Measurements from ENCODE around the gene NFU1. TPM values are rescaled to one million over a fixed set of nuclear protein-coding genes. Genes with fewer than 3 reads are reported as not detected.

The NFU1 gene
- total and polyA plus RNA-seq, 8 donors: 36.2 to 51.6 (median 45.0) TPM

DNA sequence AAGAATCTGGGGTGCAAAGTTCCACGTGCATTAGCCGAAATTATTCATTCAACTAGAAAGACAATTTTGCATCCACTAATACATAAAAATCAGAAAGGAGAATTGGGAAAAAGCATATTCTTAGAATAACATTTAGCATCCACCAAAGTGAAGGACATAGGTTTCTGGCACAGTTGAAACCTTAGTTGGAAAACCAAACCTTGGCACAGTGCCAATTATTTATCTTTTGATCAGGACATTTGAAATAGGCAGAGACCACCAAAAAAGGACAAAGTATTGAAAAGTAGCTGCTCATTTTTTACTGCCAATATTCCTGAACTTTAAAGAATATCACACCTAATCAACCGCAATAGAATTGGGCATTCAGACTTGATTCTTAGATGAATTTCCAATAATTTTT lies 25.5 kb upstream of the NFU1 start:
- no peaks in the 10 kb centered on the region for H3K9me3 ChIP-seq
- no peak overlapping the region for H3K4me3 ChIP-seq
- no peak for ATAC-seq
- intact Hi-C loops (cut with DNase I): no loop called here
- H3K27ac ChIP-seq: no peak overlapping the region
- no peaks in the 10 kb centered on the region for H3K4me1 ChIP-seq
- TF ChIP-seq, protein P1, sequence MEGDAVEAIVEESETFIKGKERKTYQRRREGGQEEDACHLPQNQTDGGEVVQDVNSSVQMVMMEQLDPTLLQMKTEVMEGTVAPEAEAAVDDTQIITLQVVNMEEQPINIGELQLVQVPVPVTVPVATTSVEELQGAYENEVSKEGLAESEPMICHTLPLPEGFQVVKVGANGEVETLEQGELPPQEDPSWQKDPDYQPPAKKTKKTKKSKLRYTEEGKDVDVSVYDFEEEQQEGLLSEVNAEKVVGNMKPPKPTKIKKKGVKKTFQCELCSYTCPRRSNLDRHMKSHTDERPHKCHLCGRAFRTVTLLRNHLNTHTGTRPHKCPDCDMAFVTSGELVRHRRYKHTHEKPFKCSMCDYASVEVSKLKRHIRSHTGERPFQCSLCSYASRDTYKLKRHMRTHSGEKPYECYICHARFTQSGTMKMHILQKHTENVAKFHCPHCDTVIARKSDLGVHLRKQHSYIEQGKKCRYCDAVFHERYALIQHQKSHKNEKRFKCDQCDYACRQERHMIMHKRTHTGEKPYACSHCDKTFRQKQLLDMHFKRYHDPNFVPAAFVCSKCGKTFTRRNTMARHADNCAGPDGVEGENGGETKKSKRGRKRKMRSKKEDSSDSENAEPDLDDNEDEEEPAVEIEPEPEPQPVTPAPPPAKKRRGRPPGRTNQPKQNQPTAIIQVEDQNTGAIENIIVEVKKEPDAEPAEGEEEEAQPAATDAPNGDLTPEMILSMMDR (IDR thresholded peaks at IDR 0.05): no peak
- no peaks in the 10 kb centered on the region for H3K27me3 ChIP-seq
- H3K36me3 ChIP-seq: peaks cover 0 to 22% of the 10 kb centered on the region in 2 donors
- no peak for DNase-seq

DNA sequence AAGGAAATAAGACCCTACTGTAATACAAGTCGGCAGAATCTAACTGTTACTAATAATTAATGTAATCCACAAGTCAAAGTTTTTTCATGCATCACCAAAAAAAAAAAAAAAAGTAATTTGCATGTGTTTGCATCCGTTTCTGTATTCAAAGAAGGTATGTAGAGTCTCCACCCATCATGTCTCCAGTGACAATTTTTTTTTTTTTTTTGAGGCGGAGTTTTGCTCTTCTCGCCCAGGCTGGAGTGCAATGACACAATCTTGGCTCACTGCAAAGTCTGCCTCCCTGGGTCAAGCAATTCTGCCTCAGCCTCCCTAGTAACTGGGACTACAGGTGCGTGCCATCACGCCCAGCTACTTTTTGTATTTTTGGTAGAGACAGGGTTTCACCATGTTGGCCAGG lies 24.2 kb upstream of the NFU1 start:
- H3K27me3 ChIP-seq: no peaks in the 10 kb centered on the region
- intact Hi-C loops (cut with DNase I): no loop called here
- TF ChIP-seq, protein P1 (IDR thresholded peaks at IDR 0.05): no peak
- DNase-seq (no peak), ATAC-seq (no peak)
- peaks cover 0 to 19% of the 10 kb centered on the region in 2 donors for H3K36me3 ChIP-seq
- no peaks in the 10 kb centered on the region for H3K9me3 ChIP-seq
- H3K4me1 ChIP-seq: no peaks in the 10 kb centered on the region
- H3K4me3 ChIP-seq: no peak overlapping the region
- H3K27ac ChIP-seq: no peak overlapping the region

DNA sequence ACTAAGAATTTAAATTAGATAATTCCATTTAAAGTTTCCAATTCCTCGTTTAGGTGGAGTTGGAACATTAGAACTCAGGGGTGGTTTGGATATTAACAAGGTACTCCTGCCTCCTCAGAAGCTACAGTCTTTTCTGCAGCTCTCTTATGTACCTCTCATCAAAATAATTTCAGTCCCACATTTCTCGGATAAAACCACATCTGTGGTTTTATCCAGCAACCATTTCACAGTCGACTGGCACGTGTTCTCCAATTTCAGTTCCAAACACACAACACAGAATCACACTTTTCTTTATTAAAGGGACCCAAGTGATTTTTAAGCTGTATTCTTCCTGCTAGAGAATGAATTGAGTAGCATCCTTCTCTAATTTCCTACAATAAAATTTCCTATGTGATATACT lies 22.7 kb upstream of the NFU1 start:
- Histone ChIP-seq H3K36me3 (peaks cover 0 to 4% of the 10 kb centered on the region in 2 donors), H3K4me1 (no peaks in the 10 kb centered on the region), H3K9me3 (no peaks in the 10 kb centered on the region), H3K27ac (no peak overlapping the region), H3K27me3 (no peaks in the 10 kb centered on the region), H3K4me3 (no peak overlapping the region)
- intact Hi-C loops (cut with DNase I): no loop called here
- TF ChIP-seq, protein P1 (IDR thresholded peaks at IDR 0.05): no peak
- ATAC-seq: no peak
- no peak for DNase-seq

DNA sequence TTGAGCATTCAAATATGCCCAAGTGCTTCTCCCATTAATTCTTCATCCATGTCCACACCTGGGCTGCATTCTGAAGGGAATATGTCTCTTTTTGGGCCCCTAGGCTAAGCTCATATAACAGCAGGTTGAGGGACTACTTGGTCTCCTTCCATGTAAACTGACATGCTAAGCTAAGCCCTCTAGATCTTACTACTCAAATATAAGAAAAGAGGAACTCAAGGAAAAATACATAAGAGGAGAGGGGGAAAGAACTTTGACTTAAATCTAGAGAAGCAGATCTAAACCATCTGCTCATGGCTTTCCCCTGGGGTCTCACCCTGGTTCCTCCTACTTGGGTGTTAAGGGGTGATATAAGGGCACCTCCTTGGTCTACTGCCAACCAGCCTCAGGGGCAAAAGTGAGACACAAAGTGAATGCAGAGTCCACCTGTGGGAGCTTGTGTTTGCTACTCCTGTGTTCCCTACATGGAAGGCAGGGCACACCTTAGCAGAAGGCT lies 19.8 kb upstream of the NFU1 start:
- H3K4me1 ChIP-seq: peaks cover 0 to 6% of the 10 kb centered on the region in 2 donors
- TF ChIP-seq, protein P1 (IDR thresholded peaks at IDR 0.05): no peak
- peaks cover 0 to 3% of the 10 kb centered on the region in 2 donors for H3K36me3 ChIP-seq
- no peaks in the 10 kb centered on the region for H3K9me3 ChIP-seq
- H3K4me3 ChIP-seq: no peak overlapping the region
- no peak overlapping the region for H3K27ac ChIP-seq
- DNase-seq: no peak
- intact Hi-C loops (cut with DNase I): no loop called here
- no peaks in the 10 kb centered on the region for H3K27me3 ChIP-seq
- no peak for ATAC-seq

DNA sequence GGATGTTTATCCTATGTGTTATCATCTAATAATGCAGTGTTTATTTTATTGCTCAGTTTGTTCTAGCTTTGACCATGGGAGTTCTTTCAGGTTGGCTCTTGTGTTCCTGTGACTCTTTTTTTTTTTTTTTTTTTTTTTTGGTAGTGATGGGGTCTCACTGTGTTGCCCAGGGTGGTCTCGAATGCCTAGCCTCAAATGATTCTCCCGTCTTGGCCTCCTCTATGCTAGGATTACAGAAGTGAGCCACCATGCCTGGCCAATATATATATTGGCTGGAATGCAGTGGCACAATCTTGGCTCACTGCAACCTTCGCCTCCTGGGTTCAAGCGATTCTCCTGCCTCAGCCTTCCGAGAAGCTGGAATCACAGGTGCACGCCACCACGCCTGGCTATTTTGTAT lies 18.9 kb upstream of the NFU1 start:
- Histone ChIP-seq H3K36me3 (peaks cover 0 to 3% of the 10 kb centered on the region in 2 donors), H3K4me3 (no peak overlapping the region), H3K4me1 (peaks cover 0 to 6% of the 10 kb centered on the region in 2 donors), H3K9me3 (no peaks in the 10 kb centered on the region), H3K27me3 (no peaks in the 10 kb centered on the region), H3K27ac (no peak overlapping the region)
- TF ChIP-seq, protein P1 (IDR thresholded peaks at IDR 0.05): no peak
- intact Hi-C loops (cut with DNase I): no loop called here
- ATAC-seq (no peak), DNase-seq (no peak)
